ENCODE data around the gene THY1. TPM values are rescaled to one million over a fixed set of nuclear protein-coding genes. Genes with fewer than 3 reads are reported as not detected.

Gene THY1
- total RNA-seq, 1 donor from 2014 or later = 49.2 TPM

GRCh38 chr11:119434591-119435330 is 11.8 kb upstream of the THY1 start:
- H3K4me1 ChIP-seq = peaks cover 24% of the 10 kb centered on the region
- no peak overlapping the region for H3K4me2 ChIP-seq
- no peaks in the 10 kb centered on the region for H4K20me1 ChIP-seq (ENCODE audit: low read depth)
- TF ChIP-seq EZH2 (IDR thresholded peaks at IDR 0.05) (no peak), EZH2phosphoT487 (IDR thresholded peaks at IDR 0.05) (no peak)
- TF ChIP-seq, protein P1, sequence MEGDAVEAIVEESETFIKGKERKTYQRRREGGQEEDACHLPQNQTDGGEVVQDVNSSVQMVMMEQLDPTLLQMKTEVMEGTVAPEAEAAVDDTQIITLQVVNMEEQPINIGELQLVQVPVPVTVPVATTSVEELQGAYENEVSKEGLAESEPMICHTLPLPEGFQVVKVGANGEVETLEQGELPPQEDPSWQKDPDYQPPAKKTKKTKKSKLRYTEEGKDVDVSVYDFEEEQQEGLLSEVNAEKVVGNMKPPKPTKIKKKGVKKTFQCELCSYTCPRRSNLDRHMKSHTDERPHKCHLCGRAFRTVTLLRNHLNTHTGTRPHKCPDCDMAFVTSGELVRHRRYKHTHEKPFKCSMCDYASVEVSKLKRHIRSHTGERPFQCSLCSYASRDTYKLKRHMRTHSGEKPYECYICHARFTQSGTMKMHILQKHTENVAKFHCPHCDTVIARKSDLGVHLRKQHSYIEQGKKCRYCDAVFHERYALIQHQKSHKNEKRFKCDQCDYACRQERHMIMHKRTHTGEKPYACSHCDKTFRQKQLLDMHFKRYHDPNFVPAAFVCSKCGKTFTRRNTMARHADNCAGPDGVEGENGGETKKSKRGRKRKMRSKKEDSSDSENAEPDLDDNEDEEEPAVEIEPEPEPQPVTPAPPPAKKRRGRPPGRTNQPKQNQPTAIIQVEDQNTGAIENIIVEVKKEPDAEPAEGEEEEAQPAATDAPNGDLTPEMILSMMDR (IDR thresholded peaks at IDR 0.05) = no peak
- H3K4me3 ChIP-seq = no peak overlapping the region
- H3K4me3 Mint-ChIP-seq = no peak overlapping the region
- no peaks in the 10 kb centered on the region for H3K36me3 Mint-ChIP-seq
- H3K9me3 Mint-ChIP-seq = peaks cover 7% of the 10 kb centered on the region
- H3K9me3 ChIP-seq (ENCODE audit: low read depth) = no peaks in the 10 kb centered on the region
- peaks cover 7% of the 10 kb centered on the region for H3F3A ChIP-seq (ENCODE audit: low read depth)
- no peaks in the 10 kb centered on the region for H3K36me3 ChIP-seq
- no peaks in the 10 kb centered on the region for H3K79me2 ChIP-seq (ENCODE audit: low read depth)
- H2AFZ ChIP-seq (replicated peaks) = no peak overlapping the region
- no peak overlapping the region for H3K27ac ChIP-seq
- no peak overlapping the region for H3K27ac Mint-ChIP-seq
- peaks cover 18% of the 10 kb centered on the region for H3K4me1 Mint-ChIP-seq
- DNase-seq (ENCODE audit: low spot score) = no peak
- H3K27me3 Mint-ChIP-seq (ENCODE audit: insufficient read depth, low read depth) = peaks cover 19% of the 10 kb centered on the region
- no peaks in the 10 kb centered on the region for H3K27me3 ChIP-seq
- H3K9ac ChIP-seq = no peak overlapping the region

DNA sequence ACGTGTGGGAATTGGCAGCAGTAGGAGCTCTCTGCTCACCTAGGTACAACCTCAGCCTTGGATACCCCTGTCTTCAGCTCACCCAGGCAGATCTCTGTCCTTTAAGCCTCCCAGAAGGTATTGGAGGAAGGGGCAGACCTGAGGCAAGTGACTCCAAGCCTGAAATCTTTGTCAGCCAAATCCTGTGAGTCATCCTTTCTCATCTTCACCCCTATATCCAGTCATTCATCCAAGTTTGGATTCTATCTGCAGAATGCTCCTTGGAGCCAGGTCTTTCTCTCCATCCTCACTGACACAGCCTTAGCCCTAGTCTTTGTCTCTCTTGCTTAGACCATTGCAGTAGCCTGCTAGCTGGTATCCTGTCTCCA is 10.4 kb upstream of the THY1 start:
- TF ChIP-seq, protein P1 (IDR thresholded peaks at IDR 0.05) = no peak
- TF ChIP-seq EZH2 (IDR thresholded peaks at IDR 0.05) = no peak
- TF ChIP-seq EZH2phosphoT487 (IDR thresholded peaks at IDR 0.05) = no peak
- H2AFZ ChIP-seq (replicated peaks) = no peak overlapping the region
- no peak overlapping the region for H3K4me3 ChIP-seq
- H3K36me3 ChIP-seq = no peaks in the 10 kb centered on the region
- no peaks in the 10 kb centered on the region for H3K9me3 ChIP-seq (ENCODE audit: low read depth)
- H3F3A ChIP-seq (ENCODE audit: low read depth) = peaks cover 9% of the 10 kb centered on the region
- no peak for DNase-seq (ENCODE audit: low spot score)
- Mint-ChIP-seq H3K27ac (no peak overlapping the region), H3K4me1 (peaks cover 17% of the 10 kb centered on the region), H3K36me3 (no peaks in the 10 kb centered on the region), H3K27me3 (ENCODE audit: insufficient read depth, low read depth) (peaks cover 19% of the 10 kb centered on the region), H3K4me3 (peak overlapping the region; percentile 44), H3K9me3 (peaks cover 7% of the 10 kb centered on the region)
- peaks cover 26% of the 10 kb centered on the region for H3K4me1 ChIP-seq
- no peaks in the 10 kb centered on the region for H3K79me2 ChIP-seq (ENCODE audit: low read depth)
- H3K4me2 ChIP-seq = no peak overlapping the region
- no peaks in the 10 kb centered on the region for H3K27me3 ChIP-seq
- H3K9ac ChIP-seq = no peak overlapping the region
- no peaks in the 10 kb centered on the region for H4K20me1 ChIP-seq (ENCODE audit: low read depth)
- H3K27ac ChIP-seq = no peak overlapping the region

- Histone ChIP-seq H3K36me3 (no peaks in the 10 kb centered on the region), H3K4me1 (peaks cover 26% of the 10 kb centered on the region), H3K4me3 (no peak overlapping the region), H3K9me3 (ENCODE audit: low read depth) (no peaks in the 10 kb centered on the region), H3K27ac (no peak overlapping the region), H3K4me2 (peak overlapping the region; percentile 11), H3K9ac (no peak overlapping the region), H3F3A (ENCODE audit: low read depth) (peaks cover 9% of the 10 kb centered on the region), H3K79me2 (ENCODE audit: low read depth) (no peaks in the 10 kb centered on the region), H4K20me1 (ENCODE audit: low read depth) (no peaks in the 10 kb centered on the region), H2AFZ (replicated peaks) (no peak overlapping the region), H3K27me3 (no peaks in the 10 kb centered on the region)
- peaks cover 18% of the 10 kb centered on the region for H3K27me3 Mint-ChIP-seq (ENCODE audit: insufficient read depth, low read depth)
- TF ChIP-seq, protein P1 (IDR thresholded peaks at IDR 0.05) = no peak
- TF ChIP-seq EZH2phosphoT487 (IDR thresholded peaks at IDR 0.05) (no peak), EZH2 (IDR thresholded peaks at IDR 0.05) (no peak)
- H3K4me1 Mint-ChIP-seq = peaks cover 17% of the 10 kb centered on the region
- peaks cover 9% of the 10 kb centered on the region for H3K9me3 Mint-ChIP-seq
- peak overlapping the region; percentile 44 for H3K4me3 Mint-ChIP-seq
- H3K27ac Mint-ChIP-seq = no peak overlapping the region
- DNase-seq (ENCODE audit: low spot score) = peak; percentile 21
- H3K36me3 Mint-ChIP-seq = no peaks in the 10 kb centered on the region
Observed at GRCh38 chr11:119432484-119433357, 9.7 kb upstream of the THY1 start.

Data from neural progenitor cell (in vitro differentiated cells).